ENCODE results near the gene STUB1.

GRCh38 chr16:666572-666971 lies 13.6 kb upstream of the STUB1 start:
- TF ChIP-seq POLR2A (IDR thresholded peaks at IDR 0.05; ENCODE audit: low read depth, low read length) (no peak), POLR2AphosphoS5 (IDR thresholded peaks at IDR 0.05; ENCODE audit: low read depth, low read length) (no peak), POU2F2 (IDR thresholded peaks at IDR 0.05; ENCODE audit: low read depth, low read length) (no peak), SPI1 (IDR thresholded peaks at IDR 0.05; ENCODE audit: low read depth, low read length) (no peak), TAF1 (IDR thresholded peaks at IDR 0.05; ENCODE audit: low read depth, low read length) (no peak), PAX5 (IDR thresholded peaks at IDR 0.05; ENCODE audit: insufficient read depth, low read length, severe bottlenecking) (no peak)
